ENCODE results near the gene RAB3IL1.

RAB3IL1 gene

GRCh38 chr11:61950035-61950547 is 32.7 kb upstream of the RAB3IL1 start, which contains the start of gene BEST1:
Gene BEST1 (plus strand): TSS chr11:61950351. CDS start chr11:61951807, 1,456 bp downstream.
- H3K27me3 ChIP-seq (ENCODE audit: control insufficient read depth, insufficient read depth, low read length) = peaks cover 12% of the 10 kb centered on the region
- H3K4me1 ChIP-seq (ENCODE audit: control insufficient read depth, low read depth, low read length) = peaks cover 6% of the 10 kb centered on the region
- no peak within 1 kb of the TSS for H3K4me3 ChIP-seq (ENCODE audit: low read length)
- H3K36me3 ChIP-seq (ENCODE audit: control insufficient read depth, low read depth, low read length) = no peaks in the 10 kb centered on the region
- H3K9ac ChIP-seq (ENCODE audit: low read length) = no peak within 1 kb of the TSS
- no peak within 1 kb of the TSS for H3K27ac ChIP-seq (ENCODE audit: low read length)
- H3K9me3 ChIP-seq (ENCODE audit: control insufficient read depth, low read depth, low read length) = no peaks in the 10 kb centered on the region

GRCh38 chr11:61949169-61950034 is 32.0 kb upstream of the RAB3IL1 start:
- Histone ChIP-seq H3K4me3 (ENCODE audit: low read length) (no peak overlapping the region), H3K4me1 (ENCODE audit: control insufficient read depth, low read depth, low read length) (no peaks in the 10 kb centered on the region), H3K27ac (ENCODE audit: low read length) (no peak overlapping the region), H3K9ac (ENCODE audit: low read length) (no peak overlapping the region), H3K27me3 (ENCODE audit: control insufficient read depth, insufficient read depth, low read length) (peaks cover 6% of the 10 kb centered on the region), H3K9me3 (ENCODE audit: control insufficient read depth, low read depth, low read length) (no peaks in the 10 kb centered on the region), H3K36me3 (ENCODE audit: control insufficient read depth, low read depth, low read length) (no peaks in the 10 kb centered on the region)

- H3K27me3 ChIP-seq (ENCODE audit: control insufficient read depth, insufficient read depth, low read length) = no peaks in the 10 kb centered on the region
- H3K9me3 ChIP-seq (ENCODE audit: control insufficient read depth, low read depth, low read length) = no peaks in the 10 kb centered on the region
- H3K9ac ChIP-seq (ENCODE audit: low read length) = no peak overlapping the region
- H3K4me3 ChIP-seq (ENCODE audit: low read length) = no peak overlapping the region
- H3K36me3 ChIP-seq (ENCODE audit: control insufficient read depth, low read depth, low read length) = no peaks in the 10 kb centered on the region
- H3K4me1 ChIP-seq (ENCODE audit: control insufficient read depth, low read depth, low read length) = no peaks in the 10 kb centered on the region
- no peak overlapping the region for H3K27ac ChIP-seq (ENCODE audit: low read length)
These were observed 31.1 kb upstream of the RAB3IL1 start for GRCh38 chr11:61948505-61948904.

GRCh38 chr11:61947486-61948210 is 30.3 kb upstream of the RAB3IL1 start:
- H3K4me3 ChIP-seq (ENCODE audit: low read length) = no peak overlapping the region
- no peaks in the 10 kb centered on the region for H3K36me3 ChIP-seq (ENCODE audit: control insufficient read depth, low read depth, low read length)
- H3K27me3 ChIP-seq (ENCODE audit: control insufficient read depth, insufficient read depth, low read length) = no peaks in the 10 kb centered on the region
- H3K9me3 ChIP-seq (ENCODE audit: control insufficient read depth, low read depth, low read length) = no peaks in the 10 kb centered on the region
- H3K9ac ChIP-seq (ENCODE audit: low read length) = no peak overlapping the region
- no peaks in the 10 kb centered on the region for H3K4me1 ChIP-seq (ENCODE audit: control insufficient read depth, low read depth, low read length)
- H3K27ac ChIP-seq (ENCODE audit: low read length) = no peak overlapping the region

GRCh38 chr11:61946894-61947293 is 29.5 kb upstream of the RAB3IL1 start:
- Histone ChIP-seq H3K36me3 (ENCODE audit: control insufficient read depth, low read depth, low read length) (no peaks in the 10 kb centered on the region), H3K27me3 (ENCODE audit: control insufficient read depth, insufficient read depth, low read length) (no peaks in the 10 kb centered on the region), H3K4me3 (ENCODE audit: low read length) (no peak overlapping the region), H3K9me3 (ENCODE audit: control insufficient read depth, low read depth, low read length) (no peaks in the 10 kb centered on the region), H3K9ac (ENCODE audit: low read length) (no peak overlapping the region), H3K4me1 (ENCODE audit: control insufficient read depth, low read depth, low read length) (no peaks in the 10 kb centered on the region), H3K27ac (ENCODE audit: low read length) (no peak overlapping the region)

- Histone ChIP-seq H3K9me3 (ENCODE audit: control insufficient read depth, low read depth, low read length) (no peaks in the 10 kb centered on the region), H3K36me3 (ENCODE audit: control insufficient read depth, low read depth, low read length) (no peaks in the 10 kb centered on the region), H3K4me1 (ENCODE audit: control insufficient read depth, low read depth, low read length) (no peaks in the 10 kb centered on the region), H3K4me3 (ENCODE audit: low read length) (no peak overlapping the region), H3K9ac (ENCODE audit: low read length) (no peak overlapping the region), H3K27ac (ENCODE audit: low read length) (no peak overlapping the region), H3K27me3 (ENCODE audit: control insufficient read depth, insufficient read depth, low read length) (no peaks in the 10 kb centered on the region)
These were observed 27.8 kb upstream of the RAB3IL1 start for GRCh38 chr11:61945191-61945590.

- H3K36me3 ChIP-seq (ENCODE audit: control insufficient read depth, low read depth, low read length) = no peaks in the 10 kb centered on the region
- H3K27me3 ChIP-seq (ENCODE audit: control insufficient read depth, insufficient read depth, low read length) = no peaks in the 10 kb centered on the region
- H3K27ac ChIP-seq (ENCODE audit: low read length) = no peak overlapping the region
- no peak overlapping the region for H3K9ac ChIP-seq (ENCODE audit: low read length)
- H3K9me3 ChIP-seq (ENCODE audit: control insufficient read depth, low read depth, low read length) = no peaks in the 10 kb centered on the region
- no peaks in the 10 kb centered on the region for H3K4me1 ChIP-seq (ENCODE audit: control insufficient read depth, low read depth, low read length)
- no peak overlapping the region for H3K4me3 ChIP-seq (ENCODE audit: low read length)
These were observed 23.1 kb upstream of the RAB3IL1 start for GRCh38 chr11:61940466-61940865.

GRCh38 chr11:61935861-61936260 is 18.5 kb upstream of the RAB3IL1 start:
- Histone ChIP-seq H3K9ac (ENCODE audit: low read length) (no peak overlapping the region), H3K4me1 (ENCODE audit: control insufficient read depth, low read depth, low read length) (no peaks in the 10 kb centered on the region), H3K9me3 (ENCODE audit: control insufficient read depth, low read depth, low read length) (no peaks in the 10 kb centered on the region)

GRCh38 chr11:61930933-61931332 is 13.6 kb upstream of the RAB3IL1 start:
- no peaks in the 10 kb centered on the region for H3K9me3 ChIP-seq (ENCODE audit: control insufficient read depth, low read depth, low read length)
- H3K4me3 ChIP-seq (ENCODE audit: low read length) = no peak overlapping the region
- no peaks in the 10 kb centered on the region for H3K4me1 ChIP-seq (ENCODE audit: control insufficient read depth, low read depth, low read length)
- H3K27ac ChIP-seq (ENCODE audit: low read length) = no peak overlapping the region
- H3K9ac ChIP-seq (ENCODE audit: low read length) = no peak overlapping the region
- H3K36me3 ChIP-seq (ENCODE audit: control insufficient read depth, low read depth, low read length) = no peaks in the 10 kb centered on the region
- no peaks in the 10 kb centered on the region for H3K27me3 ChIP-seq (ENCODE audit: control insufficient read depth, insufficient read depth, low read length)

More at GRCh38 chr11:61935861-61936260, 18.5 kb upstream of the RAB3IL1 start:
- Histone ChIP-seq H3K27me3 (ENCODE audit: control insufficient read depth, insufficient read depth, low read length) (no peaks in the 10 kb centered on the region), H3K36me3 (ENCODE audit: control insufficient read depth, low read depth, low read length) (no peaks in the 10 kb centered on the region), H3K27ac (ENCODE audit: low read length) (no peak overlapping the region), H3K4me3 (ENCODE audit: low read length) (no peak overlapping the region)

- no peak overlapping the region for H3K27ac ChIP-seq (ENCODE audit: low read length)
- no peaks in the 10 kb centered on the region for H3K27me3 ChIP-seq (ENCODE audit: control insufficient read depth, insufficient read depth, low read length)
- peaks cover 7% of the 10 kb centered on the region for H3K4me1 ChIP-seq (ENCODE audit: control insufficient read depth, low read depth, low read length)
- no peaks in the 10 kb centered on the region for H3K9me3 ChIP-seq (ENCODE audit: control insufficient read depth, low read depth, low read length)
- no peak overlapping the region for H3K4me3 ChIP-seq (ENCODE audit: low read length)
- no peak overlapping the region for H3K9ac ChIP-seq (ENCODE audit: low read length)
- no peaks in the 10 kb centered on the region for H3K36me3 ChIP-seq (ENCODE audit: control insufficient read depth, low read depth, low read length)
These were observed 11.2 kb upstream of the RAB3IL1 start for GRCh38 chr11:61928606-61929005.

- no peak overlapping the region for H3K9ac ChIP-seq (ENCODE audit: low read length)
- H3K36me3 ChIP-seq (ENCODE audit: control insufficient read depth, low read depth, low read length) = no peaks in the 10 kb centered on the region
- no peaks in the 10 kb centered on the region for H3K27me3 ChIP-seq (ENCODE audit: control insufficient read depth, insufficient read depth, low read length)
- no peaks in the 10 kb centered on the region for H3K9me3 ChIP-seq (ENCODE audit: control insufficient read depth, low read depth, low read length)
- H3K4me3 ChIP-seq (ENCODE audit: low read length) = no peak overlapping the region
- peaks cover 10% of the 10 kb centered on the region for H3K4me1 ChIP-seq (ENCODE audit: control insufficient read depth, low read depth, low read length)
- H3K27ac ChIP-seq (ENCODE audit: low read length) = no peak overlapping the region
These were observed 10.1 kb upstream of the RAB3IL1 start for GRCh38 chr11:61927501-61927900.

Data from iPS-18a (cell line).